Astrocyte of the spinal cord (primary cell): ENCODE measurements around the gene CCDC54.

Experiments used
- DNase-seq: peaks from one replicate; pipeline ENCODE4 v3.0.0; 2011; ENCODE audit warnings: low read depth, low spot score
- H3K4me3 ChIP-seq: 2 replicates; pipeline ENCODE4 v1.5.1; 2011; ENCODE audit warnings: low read depth, mild to moderate bottlenecking, low read length, moderate library complexity
- CTCF ChIP-seq: IDR thresholded peaks from 2 replicates; pipeline ENCODE4 v1.5.1; 2012; ENCODE audit warnings: low read depth, mild to moderate bottlenecking, low read length, inconsistent platforms
- in situ Hi-C: cut with HindIII; loops from 2 replicates; pipeline ENCODE4 v1.10.0; 2017; ENCODE audit warnings: low sequenced_read_pairs

The CCDC54 gene

GRCh38 chr3:107416886-107417285 lies 39.6 kb downstream of the CCDC54 start:
- TF ChIP-seq CTCF: no peak
- no peak overlapping the region for H3K4me3 ChIP-seq
- DNase-seq: no peak
- in situ Hi-C loops: no loop called here

GRCh38 chr3:107421170-107421792 lies 44.0 kb downstream of the CCDC54 start:
- DNase-seq: peak; percentile 77
- peak overlapping the region; percentile 30 for H3K4me3 ChIP-seq
- TF ChIP-seq CTCF: peak; percentile 63
- in situ Hi-C loops: no loop called here

GRCh38 chr3:107421881-107422280 lies 44.6 kb downstream of the CCDC54 start:
- in situ Hi-C loops: no loop called here
- no peak overlapping the region for H3K4me3 ChIP-seq
- DNase-seq: no peak
- no peak for TF ChIP-seq CTCF

- DNase-seq: no peak
- no peak overlapping the region for H3K4me3 ChIP-seq
- in situ Hi-C loops: no loop called here
- no peak for TF ChIP-seq CTCF
These were observed 47.8 kb downstream of the CCDC54 start for GRCh38 chr3:107425033-107425432.

GRCh38 chr3:107426223-107426622 lies 49.0 kb downstream of the CCDC54 start:
- in situ Hi-C loops: no loop called here
- no peak overlapping the region for H3K4me3 ChIP-seq
- no peak for DNase-seq
- no peak for TF ChIP-seq CTCF
